K562 (cell line): ENCODE results near the gene KCNK1. TPM values are rescaled to one million over a fixed set of nuclear protein-coding genes. Genes with fewer than 3 reads are reported as not detected.
A peak's percentile ranks its signal among the peaks of the same experiment; 100 is the strongest.

ENCODE experiments used
- ARNT ChIP-seq, 2 experiments: fragments of 450-650 bp; IDR thresholded peaks; 2 replicates each; pipeline ENCODE4 v1.6.1; 2016; ENCODE audit warnings: mild to moderate bottlenecking in 1 of 2
- CBFA2T2 ChIP-seq: fragments of 450-650 bp; conservative IDR thresholded peaks from 2 replicates; pipeline ENCODE4 v1.6.1; 2017; ENCODE audit warnings: mild to moderate bottlenecking
- CBX8 ChIP-seq: fragments of 200-600 bp; sonication (generic); IDR thresholded peaks from 2 replicates; pipeline ENCODE4 v1.6.1; 2012; ENCODE audit warnings: borderline replicate concordance, mixed run types, low read depth, mild to moderate bottlenecking, moderate library complexity, mixed read lengths, low read length, control low read depth, inconsistent platforms; ENCODE audit not compliant: poor library complexity, severe bottlenecking; ENCODE audit errors: extremely low read depth
- CSDE1 ChIP-seq, 2 experiments: fragments of 450-650 bp; IDR thresholded peaks; 2 replicates each; pipeline ENCODE4 v1.6.1; 2016; ENCODE audit warnings: mild to moderate bottlenecking in 1 of 2
- EP300 ChIP-seq: IDR thresholded peaks from 2 replicates; pipeline ENCODE4 v1.6.1; 2012; ENCODE audit warnings: low read length, improper control_type of control experiment
- ETS2 ChIP-seq: IDR thresholded peaks from 2 replicates; pipeline ENCODE4 v1.6.1; 2016; ENCODE audit warnings: borderline replicate concordance, missing genetic modification characterization, mild to moderate bottlenecking, moderate library complexity, missing compliant biosample characterization; ENCODE audit not compliant: poor library complexity, severe bottlenecking
- FOXA1 ChIP-seq: fragments of 450-650 bp; IDR thresholded peaks from 2 replicates; pipeline ENCODE4 v1.6.1; 2016; ENCODE audit warnings: mild to moderate bottlenecking, borderline replicate concordance
- HDAC1 ChIP-seq, 2 experiments: fragments of 450-650 bp; IDR thresholded peaks; 2 replicates each; pipeline ENCODE4 v1.6.1; 2016 to 2017; ENCODE audit warnings: inconsistent platforms in 1 of 2, mild to moderate bottlenecking in 1 of 2, moderate library complexity in 1 of 2
- MYC ChIP-seq, 2 experiments: fragments of 250-450 bp in 1 of 2; sonication (Bioruptor Pico) in 1 of 2; IDR thresholded peaks; 2 replicates each; pipeline versions ENCODE4 v1.5.1 to v1.6.1; 2012 to 2021; ENCODE audit warnings: low read depth in 2 of 2, borderline replicate concordance in 1 of 2, improper control_type of control experiment in 1 of 2, low read length in 1 of 2, mild to moderate bottlenecking in 1 of 2, moderate library complexity in 1 of 2
- NFIC ChIP-seq: fragments of 450-650 bp; IDR thresholded peaks from 2 replicates; pipeline ENCODE4 v1.6.1; 2017; ENCODE audit warnings: mild to moderate bottlenecking, inconsistent platforms
- NFIX ChIP-seq: fragments of 250-450 bp; sonication (Bioruptor Pico); IDR thresholded peaks from 2 replicates; pipeline ENCODE4 v1.4.0; 2020; ENCODE audit warnings: low read depth, mild to moderate bottlenecking, moderate library complexity
- NONO ChIP-seq, 2 experiments: fragments of 200-400 bp in 1 of 2; fragments of 450-650 bp in 1 of 2; formaldehyde crosslinking in 1 of 2; IDR thresholded peaks; 2 replicates each; pipeline ENCODE4 v1.6.1; 2017; ENCODE audit warnings: low read depth in 2 of 2, mild to moderate bottlenecking in 2 of 2, moderate library complexity in 2 of 2, low read length in 1 of 2
- RBFOX2 ChIP-seq: fragments of 200-400 bp; formaldehyde crosslinking; IDR thresholded peaks from 2 replicates; pipeline ENCODE4 v1.6.1; 2017; ENCODE audit warnings: low read depth, mild to moderate bottlenecking, low read length, moderate library complexity
- STAT5B ChIP-seq: fragments of 250-450 bp; sonication (Bioruptor Pico); IDR thresholded peaks from 2 replicates; pipeline ENCODE4 v1.8.0; 2021; ENCODE audit warnings: mild to moderate bottlenecking, inconsistent platforms
- TAF1 ChIP-seq: IDR thresholded peaks from 2 replicates; pipeline ENCODE4 v1.6.1; 2011; ENCODE audit warnings: mild to moderate bottlenecking, low read length, moderate library complexity; ENCODE audit not compliant: insufficient read depth, control insufficient read depth, severe bottlenecking; ENCODE audit errors: extremely low read depth
- ZBTB7A ChIP-seq: IDR thresholded peaks from 2 replicates; pipeline ENCODE4 v1.6.1; 2011; ENCODE audit warnings: low read depth, mild to moderate bottlenecking, low read length, moderate library complexity, borderline replicate concordance; ENCODE audit not compliant: control insufficient read depth
- ZBTB8A ChIP-seq: fragments of 450-650 bp; IDR thresholded peaks from 2 replicates; pipeline ENCODE4 v1.6.1; 2018; ENCODE audit warnings: mild to moderate bottlenecking, moderate library complexity; ENCODE audit not compliant: partially characterized antibody
- ZFP30 ChIP-seq: fragments of 250-450 bp; sonication (Bioruptor Pico); IDR thresholded peaks from 2 replicates; pipeline ENCODE4 v1.8.0; 2022; ENCODE audit warnings: moderate library complexity, mild to moderate bottlenecking, inconsistent platforms, borderline replicate concordance
- ZKSCAN1 ChIP-seq: fragments of 150-350 bp; IDR thresholded peaks from 2 replicates; pipeline ENCODE4 v1.6.1; 2016; ENCODE audit warnings: low read depth, low read length
- ZNF134 ChIP-seq: fragments of 250-450 bp; sonication (Bioruptor Pico); conservative IDR thresholded peaks from 2 replicates; pipeline ENCODE4 v1.4.0; 2020
- ZNF184 ChIP-seq: sonication (generic); formaldehyde crosslinking; IDR thresholded peaks from 2 replicates; pipeline ENCODE4 v1.5.0; 2020; ENCODE audit warnings: missing genetic modification reagents
- ZNF75A ChIP-seq: fragments of 450-650 bp; formaldehyde crosslinking; IDR thresholded peaks from 2 replicates; pipeline ENCODE4 v1.4.0; 2020; ENCODE audit warnings: mild to moderate bottlenecking
- polyA plus RNA-seq, 8 experiments: library from polyadenylated mRNA; depleted of rRNA in 4 of 8; stranded (reverse) in 5 of 8; unstranded in 3 of 8; fragments of >200 nt; fragmentation: Nextera tagmentation in 2 of 8; fragmentation: Illumina TruSeq in 1 of 8; extraction: Ambion mirVana in 2 of 8; extraction: Trizol in 1 of 8; gene quantifications; 2 replicates each; pipeline versions ENCODE4 v1.2.1 to v1.2.3, GENCODE V29; 2011 to 2014; ENCODE audit warnings: inconsistent platforms in 1 of 8, missing spikeins in 1 of 8
- total RNA-seq, 7 experiments: library from RNA; depleted of rRNA in 6 of 7; stranded (reverse); fragments of >200 nt in 6 of 7; fragmentation: Illumina TruSeq in 2 of 7; extraction: Trizol in 2 of 7; gene quantifications; 2 replicates each; pipeline versions ENCODE4 v1.2.1 to v1.2.3, GENCODE V29; 2011 to 2021; ENCODE audit warnings: low replicate concordance in 1 of 7
- TF ChIP-seq, protein P1 (sequence below): fragments of 250-450 bp; sonication (Bioruptor Pico); IDR thresholded peaks from 2 replicates; pipeline ENCODE4 v1.6.1; 2021; ENCODE audit warnings: mild to moderate bottlenecking
- TF ChIP-seq, protein P2 (sequence below): fragments of 250-450 bp; sonication (Bioruptor Pico); IDR thresholded peaks from 2 replicates; pipeline ENCODE4 v1.8.0; 2022; ENCODE audit warnings: moderate library complexity, mild to moderate bottlenecking, inconsistent platforms
- TF ChIP-seq, protein P3 (sequence below): sonication (generic); formaldehyde crosslinking; IDR thresholded peaks from 2 replicates; pipeline ENCODE4 v1.8.0; 2022; ENCODE audit warnings: missing genetic modification reagents, mild to moderate bottlenecking, borderline replicate concordance
- TF ChIP-seq, protein P4 (sequence below): conservative IDR thresholded peaks from 2 replicates; pipeline ENCODE4 v1.6.1; 2011; ENCODE audit warnings: low read depth, mild to moderate bottlenecking, low read length; ENCODE audit not compliant: control insufficient read depth

Gene KCNK1
- total and polyA plus RNA-seq, 9 of the 15 experiments (the other 6 are each of a cell fraction or from before 2014, with no cell fraction given), result 3.1 to 22.7 (median 6.0) TPM

DNA sequence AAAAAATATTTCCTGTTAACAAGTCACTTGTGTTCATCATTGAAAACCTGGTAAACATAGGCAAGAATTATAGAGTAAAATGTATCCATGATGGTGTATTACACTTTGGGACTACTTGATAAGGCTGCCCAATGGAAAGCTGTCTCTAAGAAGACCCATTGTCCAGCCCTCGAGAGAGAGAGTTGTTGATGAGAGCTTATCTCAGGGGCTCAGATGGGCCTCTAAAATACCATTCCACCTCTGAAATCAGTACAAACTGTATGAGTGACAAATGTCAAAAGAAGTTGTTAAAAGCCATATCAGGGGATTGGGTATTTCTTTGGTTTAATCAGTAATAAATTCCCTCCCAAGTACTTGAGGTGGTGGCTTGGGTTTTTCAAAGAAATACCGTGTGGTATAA is 96.1 kb downstream of the KCNK1 start (continued):
- TF ChIP-seq ZBTB8A (no peak), STAT5B (CRISPR knock-in tag) (no peak), NFIX (CRISPR knock-in tag) (no peak), CBFA2T2 (peak; percentile 86), MYC (IDR thresholded peaks at IDR 0.05; ENCODE audit: low read depth, low read length) (no peak), MYC (CRISPR knock-in tag; IDR thresholded peaks at IDR 0.05; ENCODE audit: borderline replicate concordance, low read depth) (no peak), ZBTB7A (no peak), ZNF75A (CRISPR knock-in tag) (no peak), NFIC (peak; percentile 62), ZNF184 (no peak), FOXA1 (no peak), ZFP30 (CRISPR knock-in tag) (no peak), NONO (IDR thresholded peaks at IDR 0.05; ENCODE audit: low read depth in 2 of 2, low read length in 1 of 2) (0 out of 4 replicates have a peak, but pooled peaks of 1 of the 2 experiments have one; percentile 63), ARNT (IDR thresholded peaks at IDR 0.05) (0 out of 4 replicates have a peak, but pooled peaks of 1 of the 2 experiments have one; percentile 78), HDAC1 (IDR thresholded peaks at IDR 0.05) (peak; percentile 48 to 81; a peak in 3 of 4 replicates), ZKSCAN1 (no peak), CBX8 (no peak), RBFOX2 (no peak), ETS2 (no peak), EP300 (peak; percentile 83), ZNF134 (CRISPR knock-in tag) (no peak), CSDE1 (IDR thresholded peaks at IDR 0.05) (no peak), TAF1 (no peak)
- TF ChIP-seq, protein P1, sequence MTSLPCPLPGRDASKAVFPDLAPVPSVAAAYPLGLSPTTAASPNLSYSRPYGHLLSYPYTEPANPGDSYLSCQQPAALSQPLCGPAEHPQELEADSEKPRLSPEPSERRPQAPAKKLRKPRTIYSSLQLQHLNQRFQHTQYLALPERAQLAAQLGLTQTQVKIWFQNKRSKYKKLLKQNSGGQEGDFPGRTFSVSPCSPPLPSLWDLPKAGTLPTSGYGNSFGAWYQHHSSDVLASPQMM (CRISPR knock-in tag), result no peak
- TF ChIP-seq, protein P2, sequence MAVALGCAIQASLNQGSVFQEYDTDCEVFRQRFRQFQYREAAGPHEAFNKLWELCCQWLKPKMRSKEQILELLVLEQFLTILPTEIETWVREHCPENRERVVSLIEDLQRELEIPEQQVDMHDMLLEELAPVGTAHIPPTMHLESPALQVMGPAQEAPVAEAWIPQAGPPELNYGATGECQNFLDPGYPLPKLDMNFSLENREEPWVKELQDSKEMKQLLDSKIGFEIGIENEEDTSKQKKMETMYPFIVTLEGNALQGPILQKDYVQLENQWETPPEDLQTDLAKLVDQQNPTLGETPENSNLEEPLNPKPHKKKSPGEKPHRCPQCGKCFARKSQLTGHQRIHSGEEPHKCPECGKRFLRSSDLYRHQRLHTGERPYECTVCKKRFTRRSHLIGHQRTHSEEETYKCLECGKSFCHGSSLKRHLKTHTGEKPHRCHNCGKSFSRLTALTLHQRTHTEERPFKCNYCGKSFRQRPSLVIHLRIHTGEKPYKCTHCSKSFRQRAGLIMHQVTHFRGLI (CRISPR knock-in tag), result no peak
- TF ChIP-seq, protein P3, sequence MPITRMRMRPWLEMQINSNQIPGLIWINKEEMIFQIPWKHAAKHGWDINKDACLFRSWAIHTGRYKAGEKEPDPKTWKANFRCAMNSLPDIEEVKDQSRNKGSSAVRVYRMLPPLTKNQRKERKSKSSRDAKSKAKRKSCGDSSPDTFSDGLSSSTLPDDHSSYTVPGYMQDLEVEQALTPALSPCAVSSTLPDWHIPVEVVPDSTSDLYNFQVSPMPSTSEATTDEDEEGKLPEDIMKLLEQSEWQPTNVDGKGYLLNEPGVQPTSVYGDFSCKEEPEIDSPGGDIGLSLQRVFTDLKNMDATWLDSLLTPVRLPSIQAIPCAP (CRISPR knock-in tag), result no peak
- TF ChIP-seq, protein P4, sequence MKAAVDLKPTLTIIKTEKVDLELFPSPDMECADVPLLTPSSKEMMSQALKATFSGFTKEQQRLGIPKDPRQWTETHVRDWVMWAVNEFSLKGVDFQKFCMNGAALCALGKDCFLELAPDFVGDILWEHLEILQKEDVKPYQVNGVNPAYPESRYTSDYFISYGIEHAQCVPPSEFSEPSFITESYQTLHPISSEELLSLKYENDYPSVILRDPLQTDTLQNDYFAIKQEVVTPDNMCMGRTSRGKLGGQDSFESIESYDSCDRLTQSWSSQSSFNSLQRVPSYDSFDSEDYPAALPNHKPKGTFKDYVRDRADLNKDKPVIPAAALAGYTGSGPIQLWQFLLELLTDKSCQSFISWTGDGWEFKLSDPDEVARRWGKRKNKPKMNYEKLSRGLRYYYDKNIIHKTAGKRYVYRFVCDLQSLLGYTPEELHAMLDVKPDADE, result no peak
